Measurements from ENCODE around the gene FOXL2NB. TPM values are rescaled to one million over a fixed set of nuclear protein-coding genes. Genes with fewer than 3 reads are reported as not detected.
A peak's percentile ranks its signal among the peaks of the same experiment; 100 is the strongest.

Gene FOXL2NB
- polyA plus RNA-seq, 2 of the 4 experiments (the other 2 are of a cell fraction), result 2.3 to 3.2 TPM

DNA sequence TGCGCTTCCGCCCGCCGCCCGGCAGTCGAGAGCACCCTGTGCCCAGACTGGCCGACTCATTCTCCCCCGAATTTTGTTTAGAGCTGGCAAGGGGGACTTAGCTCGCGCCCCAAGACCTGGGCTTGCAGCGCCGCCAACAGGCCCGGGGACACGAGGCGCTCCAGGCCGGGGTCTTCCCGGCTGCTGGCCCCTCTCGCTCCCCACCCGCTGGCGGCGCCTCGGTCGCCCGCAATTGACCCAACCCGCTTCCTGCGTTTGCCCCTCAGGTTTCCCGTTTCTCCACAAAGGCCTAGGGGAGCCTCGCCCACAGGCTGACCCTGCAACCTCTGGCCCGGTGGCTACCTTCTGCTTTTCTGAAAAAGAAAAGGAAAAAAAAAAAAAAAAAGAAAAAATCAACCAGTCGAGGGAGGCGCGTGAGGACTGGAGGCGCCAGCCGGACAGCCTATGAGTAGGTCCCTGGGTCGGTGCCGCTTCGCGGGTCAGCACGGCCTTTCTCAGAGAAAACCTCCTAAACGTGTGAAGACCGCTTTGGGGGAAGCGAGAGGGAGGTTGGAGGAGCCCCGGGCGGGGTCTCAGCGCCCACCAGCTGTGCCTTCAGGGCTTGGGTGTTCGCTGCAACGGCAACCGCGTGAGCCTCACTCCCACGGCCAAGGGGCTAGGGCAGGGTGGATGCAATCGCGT is 7.3 kb upstream of the FOXL2NB start:
- no peaks in the 10 kb centered on the region; the same call in 2 of the 3 replicates for H3K4me1 ChIP-seq
- DNase-seq (ENCODE audit: low read depth in 1 of 2, low spot score in 1 of 2) (no peak), FAIRE-seq (no peak), ATAC-seq (no peak)
- no peak for TF ChIP-seq PHF8 (IDR thresholded peaks at IDR 0.05; ENCODE audit: borderline replicate concordance, low read depth)
- no peak for TF ChIP-seq FOXS1 (CRISPR knock-in tag; IDR thresholded peaks at IDR 0.05)
- TF ChIP-seq EP300 (IDR thresholded peaks at IDR 0.05), result no peak
- TF ChIP-seq RAD21 (conservative IDR thresholded peaks at IDR 0.05 in 1 of 2, IDR thresholded peaks at IDR 0.05 in 1 of 2), result no peak
- TF ChIP-seq NFE2L2 (conservative IDR thresholded peaks at IDR 0.05; ENCODE audit: low read length), result no peak
- no peak for TF ChIP-seq ZC3H11A (IDR thresholded peaks at IDR 0.05)
- TF ChIP-seq KDM1A (IDR thresholded peaks at IDR 0.05; ENCODE audit: low read depth), result no peak
- TF ChIP-seq CBX2 (IDR thresholded peaks at IDR 0.05; ENCODE audit: borderline replicate concordance, low read depth), result no peak
- no peak for TF ChIP-seq JUNB (IDR thresholded peaks at IDR 0.05)
- TF ChIP-seq ESRRA (IDR thresholded peaks at IDR 0.05; ENCODE audit: borderline replicate concordance, low read length), result no peak
- no peak for TF ChIP-seq POLR2A (IDR thresholded peaks at IDR 0.05; ENCODE audit: low read length)
- no peak for TF ChIP-seq RNF2 (IDR thresholded peaks at IDR 0.05; ENCODE audit: borderline replicate concordance, low read depth)
- no peak for TF ChIP-seq NPAS2 (CRISPR knock-in tag; IDR thresholded peaks at IDR 0.05; ENCODE audit: borderline replicate concordance)
- TF ChIP-seq, protein P1, sequence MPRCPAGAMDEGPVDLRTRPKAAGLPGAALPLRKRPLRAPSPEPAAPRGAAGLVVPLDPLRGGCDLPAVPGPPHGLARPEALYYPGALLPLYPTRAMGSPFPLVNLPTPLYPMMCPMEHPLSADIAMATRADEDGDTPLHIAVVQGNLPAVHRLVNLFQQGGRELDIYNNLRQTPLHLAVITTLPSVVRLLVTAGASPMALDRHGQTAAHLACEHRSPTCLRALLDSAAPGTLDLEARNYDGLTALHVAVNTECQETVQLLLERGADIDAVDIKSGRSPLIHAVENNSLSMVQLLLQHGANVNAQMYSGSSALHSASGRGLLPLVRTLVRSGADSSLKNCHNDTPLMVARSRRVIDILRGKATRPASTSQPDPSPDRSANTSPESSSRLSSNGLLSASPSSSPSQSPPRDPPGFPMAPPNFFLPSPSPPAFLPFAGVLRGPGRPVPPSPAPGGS (IDR thresholded peaks at IDR 0.05), result no peak
- no peak for TF ChIP-seq SMC3 (IDR thresholded peaks at IDR 0.05)
- no peak overlapping the region for H3K27ac ChIP-seq
- H3K4me3 ChIP-seq, result no peak overlapping the region
- ChIA-PET CTCF (interaction anchor here (0.6 to 2.2 kb wide), 4 partner anchors 10 to 409 kb away, joined by 6 to 14 read pairs (median 10); no protein-coding TSS in a partner anchor), POLR2A (no interaction called here)
- H3K9me3 ChIP-seq, result no peaks in the 10 kb centered on the region
- 91% methylated on average over 52 of the region's 52 CpGs for WGBS (ENCODE audit: missing lambda C conversion rate)
- no peak overlapping the region for H3K4me2 ChIP-seq

DNA sequence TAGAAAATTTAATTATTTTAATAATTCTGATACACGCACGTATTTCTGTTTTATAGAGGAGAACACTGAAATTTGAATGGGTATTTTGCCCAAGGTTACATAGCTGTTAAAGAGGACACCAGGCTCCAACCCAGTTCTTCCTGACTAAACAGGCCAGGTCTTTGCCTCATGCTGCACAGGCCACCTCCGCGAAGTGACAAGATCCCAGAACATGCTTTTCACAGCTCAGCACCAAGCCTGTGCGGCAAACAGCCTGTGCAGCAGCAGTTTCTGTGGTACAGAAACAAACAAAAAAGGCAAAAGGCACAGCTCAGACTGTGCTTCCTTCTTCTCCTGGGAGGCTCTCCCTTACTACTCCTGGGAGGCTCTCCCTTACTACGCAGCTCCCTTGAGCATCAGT is 6.6 kb upstream of the FOXL2NB start:
- ATAC-seq, result no peak
- FAIRE-seq, result no peak
- H3K4me1 ChIP-seq, result no peaks in the 10 kb centered on the region; the same call in 2 of the 3 replicates
- POLR2A ChIA-PET, result no interaction called here
- TF ChIP-seq NFE2L2 (conservative IDR thresholded peaks at IDR 0.05; ENCODE audit: low read length), result no peak
- TF ChIP-seq KDM5A (IDR thresholded peaks at IDR 0.05), result no peak
- no peak for TF ChIP-seq CHD4 (IDR thresholded peaks at IDR 0.05; ENCODE audit: borderline replicate concordance)
- CTCF ChIA-PET, result interaction anchor here (1.2 to 2.2 kb wide), 7 partner anchors 10 to 410 kb away, joined by 3 to 14 read pairs (median 7); no protein-coding TSS in a partner anchor
- no peak overlapping the region for H3K27ac ChIP-seq
- 91% methylated on average over 6 of the region's 6 CpGs for WGBS (ENCODE audit: missing lambda C conversion rate)
- H3K4me2 ChIP-seq, result no peak overlapping the region
- DNase-seq (ENCODE audit: low read depth in 1 of 2, low spot score in 1 of 2), result no peak
- H3K4me3 ChIP-seq, result no peak overlapping the region
- H3K9me3 ChIP-seq, result no peaks in the 10 kb centered on the region

DNA sequence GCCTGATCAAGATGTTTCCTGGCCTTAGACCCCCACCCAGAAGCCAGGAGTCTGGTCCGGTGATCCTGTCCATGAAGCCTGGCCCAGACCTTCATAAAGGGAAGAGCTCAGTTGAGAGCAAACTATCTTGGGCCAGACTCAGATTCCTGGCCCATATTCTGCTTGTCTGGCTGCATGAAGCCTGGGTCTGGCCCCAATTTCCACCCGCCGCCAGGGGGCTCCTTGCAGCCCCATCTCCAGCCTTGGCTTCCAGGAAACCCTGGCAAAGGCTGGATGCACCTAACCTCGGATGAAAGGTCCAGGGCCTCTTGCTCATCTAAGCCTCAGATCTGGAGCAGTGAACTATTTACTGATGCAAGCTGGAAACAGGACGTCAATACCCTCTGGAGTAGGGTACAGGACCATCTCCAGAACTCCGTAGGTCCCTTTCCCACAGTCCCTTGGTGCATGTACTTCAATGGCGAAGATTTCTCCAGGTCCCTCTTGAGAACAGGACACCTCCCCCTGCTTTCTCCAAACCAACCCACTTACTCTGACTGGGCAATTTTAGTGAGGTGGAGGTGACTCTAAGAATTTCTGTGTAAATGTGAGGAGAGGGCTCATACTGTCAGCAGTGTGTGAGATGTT is 5.6 kb upstream of the FOXL2NB start:
- no peaks in the 10 kb centered on the region; the same call in 2 of the 3 replicates for H3K4me1 ChIP-seq
- no peak overlapping the region for H3K4me2 ChIP-seq
- ChIA-PET POLR2A (no interaction called here), CTCF (interaction anchor here (0.6 to 2.2 kb wide), 12 partner anchors 11 to 409 kb away, joined by 3 to 14 read pairs (median 4); no protein-coding TSS in a partner anchor)
- FAIRE-seq, result no peak
- no peaks in the 10 kb centered on the region for H3K9me3 ChIP-seq
- DNase-seq (ENCODE audit: low read depth in 1 of 2, low spot score in 1 of 2), result peak; percentile 57 to 62
- WGBS (ENCODE audit: missing lambda C conversion rate), result 40% methylated on average over 6 of the region's 7 CpGs
- H3K27ac ChIP-seq, result no peak overlapping the region
- ATAC-seq, result peak; percentile 51 to 83; a peak in 5 of 6 replicates
- H3K4me3 ChIP-seq, result no peak overlapping the region
- TF ChIP-seq, protein P2, sequence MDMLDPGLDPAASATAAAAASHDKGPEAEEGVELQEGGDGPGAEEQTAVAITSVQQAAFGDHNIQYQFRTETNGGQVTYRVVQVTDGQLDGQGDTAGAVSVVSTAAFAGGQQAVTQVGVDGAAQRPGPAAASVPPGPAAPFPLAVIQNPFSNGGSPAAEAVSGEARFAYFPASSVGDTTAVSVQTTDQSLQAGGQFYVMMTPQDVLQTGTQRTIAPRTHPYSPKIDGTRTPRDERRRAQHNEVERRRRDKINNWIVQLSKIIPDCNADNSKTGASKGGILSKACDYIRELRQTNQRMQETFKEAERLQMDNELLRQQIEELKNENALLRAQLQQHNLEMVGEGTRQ (IDR thresholded peaks at IDR 0.05), result no peak
- TF ChIP-seq SREBF2 (IDR thresholded peaks at IDR 0.05) (no peak), SMC3 (IDR thresholded peaks at IDR 0.05) (peak; percentile 72), RFX5 (IDR thresholded peaks at IDR 0.05) (no peak), RARB (CRISPR knock-in tag; IDR thresholded peaks at IDR 0.05) (no peak), RAD21 (conservative IDR thresholded peaks at IDR 0.05 in 1 of 2, IDR thresholded peaks at IDR 0.05 in 1 of 2) (peak; percentile 44 to 50), MYC (IDR thresholded peaks at IDR 0.05; ENCODE audit: borderline replicate concordance, low read length) (no peak), CBX2 (IDR thresholded peaks at IDR 0.05; ENCODE audit: borderline replicate concordance, low read depth) (no peak), KDM5A (IDR thresholded peaks at IDR 0.05) (no peak), HEYL (CRISPR knock-in tag; IDR thresholded peaks at IDR 0.05) (no peak), HOXA7 (CRISPR knock-in tag; IDR thresholded peaks at IDR 0.05) (no peak), HOXB5 (CRISPR knock-in tag; IDR thresholded peaks at IDR 0.05) (no peak), JUNB (IDR thresholded peaks at IDR 0.05) (no peak), PHF8 (IDR thresholded peaks at IDR 0.05; ENCODE audit: borderline replicate concordance, low read depth) (no peak)
- TF ChIP-seq, protein P3, sequence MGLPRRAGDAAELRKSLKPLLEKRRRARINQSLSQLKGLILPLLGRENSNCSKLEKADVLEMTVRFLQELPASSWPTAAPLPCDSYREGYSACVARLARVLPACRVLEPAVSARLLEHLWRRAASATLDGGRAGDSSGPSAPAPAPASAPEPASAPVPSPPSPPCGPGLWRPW (IDR thresholded peaks at IDR 0.05), result no peak
- TF ChIP-seq, protein P4, sequence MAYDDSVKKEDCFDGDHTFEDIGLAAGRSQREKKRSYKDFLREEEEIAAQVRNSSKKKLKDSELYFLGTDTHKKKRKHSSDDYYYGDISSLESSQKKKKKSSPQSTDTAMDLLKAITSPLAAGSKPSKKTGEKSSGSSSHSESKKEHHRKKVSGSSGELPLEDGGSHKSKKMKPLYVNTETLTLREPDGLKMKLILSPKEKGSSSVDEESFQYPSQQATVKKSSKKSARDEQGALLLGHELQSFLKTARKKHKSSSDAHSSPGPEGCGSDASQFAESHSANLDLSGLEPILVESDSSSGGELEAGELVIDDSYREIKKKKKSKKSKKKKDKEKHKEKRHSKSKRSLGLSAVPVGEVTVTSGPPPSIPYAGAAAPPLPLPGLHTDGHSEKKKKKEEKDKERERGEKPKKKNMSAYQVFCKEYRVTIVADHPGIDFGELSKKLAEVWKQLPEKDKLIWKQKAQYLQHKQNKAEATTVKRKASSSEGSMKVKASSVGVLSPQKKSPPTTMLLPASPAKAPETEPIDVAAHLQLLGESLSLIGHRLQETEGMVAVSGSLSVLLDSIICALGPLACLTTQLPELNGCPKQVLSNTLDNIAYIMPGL (CRISPR knock-in tag; IDR thresholded peaks at IDR 0.05; ENCODE audit: borderline replicate concordance), result no peak
